ENCODE data around the gene SPTAN1.
"Not testable (repeated sequence)": the region's sequence is repeated elsewhere in the genome, so short reads cannot be mapped to it uniquely, and the experiment has no call there.

Gene SPTAN1

GRCh38 chr9:128580731-128581130 lies 28.3 kb downstream of the SPTAN1 start:
- peaks cover 48% of the 10 kb centered on the region for H3K36me3 ChIP-seq (ENCODE audit: control insufficient read depth, insufficient read depth, low read length)
- no peaks in the 10 kb centered on the region for H3K27me3 ChIP-seq (replicated peaks; ENCODE audit: control insufficient read depth, insufficient read depth, low read length)
- TF ChIP-seq, protein P1, sequence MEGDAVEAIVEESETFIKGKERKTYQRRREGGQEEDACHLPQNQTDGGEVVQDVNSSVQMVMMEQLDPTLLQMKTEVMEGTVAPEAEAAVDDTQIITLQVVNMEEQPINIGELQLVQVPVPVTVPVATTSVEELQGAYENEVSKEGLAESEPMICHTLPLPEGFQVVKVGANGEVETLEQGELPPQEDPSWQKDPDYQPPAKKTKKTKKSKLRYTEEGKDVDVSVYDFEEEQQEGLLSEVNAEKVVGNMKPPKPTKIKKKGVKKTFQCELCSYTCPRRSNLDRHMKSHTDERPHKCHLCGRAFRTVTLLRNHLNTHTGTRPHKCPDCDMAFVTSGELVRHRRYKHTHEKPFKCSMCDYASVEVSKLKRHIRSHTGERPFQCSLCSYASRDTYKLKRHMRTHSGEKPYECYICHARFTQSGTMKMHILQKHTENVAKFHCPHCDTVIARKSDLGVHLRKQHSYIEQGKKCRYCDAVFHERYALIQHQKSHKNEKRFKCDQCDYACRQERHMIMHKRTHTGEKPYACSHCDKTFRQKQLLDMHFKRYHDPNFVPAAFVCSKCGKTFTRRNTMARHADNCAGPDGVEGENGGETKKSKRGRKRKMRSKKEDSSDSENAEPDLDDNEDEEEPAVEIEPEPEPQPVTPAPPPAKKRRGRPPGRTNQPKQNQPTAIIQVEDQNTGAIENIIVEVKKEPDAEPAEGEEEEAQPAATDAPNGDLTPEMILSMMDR (IDR thresholded peaks at IDR 0.05; ENCODE audit: insufficient read depth, low read length, poor library complexity, severe bottlenecking), result no peak
- DNase-seq (ENCODE audit: extremely low read depth, insufficient read length), result no peak
- H3K4me3 ChIP-seq (replicated peaks; ENCODE audit: low read depth, low read length), result no peak overlapping the region

DNA sequence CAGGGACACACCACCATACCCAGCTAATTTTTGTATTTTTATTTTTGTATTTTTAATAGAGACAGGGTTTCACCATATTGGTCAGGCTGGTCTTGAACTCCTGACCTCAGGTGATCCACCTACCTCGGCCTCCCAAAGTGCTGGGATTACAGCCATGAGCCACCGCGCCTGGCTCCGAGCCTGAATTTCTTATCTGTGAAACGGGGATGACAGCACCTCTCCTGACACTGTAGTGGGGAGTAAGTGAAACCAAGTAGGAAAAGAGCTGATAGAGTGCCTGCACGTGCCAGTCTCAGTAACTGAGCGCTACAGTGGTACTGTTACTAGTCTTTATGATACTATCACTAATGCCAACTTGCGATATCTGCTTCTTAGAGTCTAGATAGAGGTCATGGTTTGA lies 32.8 kb downstream of the SPTAN1 start:
- H3K36me3 ChIP-seq (ENCODE audit: control insufficient read depth, insufficient read depth, low read length), result peaks cover 41% of the 10 kb centered on the region
- DNase-seq (ENCODE audit: extremely low read depth, insufficient read length); H3K4me3 ChIP-seq (replicated peaks; ENCODE audit: low read depth, low read length); H3K27me3 ChIP-seq (replicated peaks; ENCODE audit: control insufficient read depth, insufficient read depth, low read length): not testable (repeated sequence)

GRCh38 chr9:128586934-128587333 lies 34.5 kb downstream of the SPTAN1 start:
- not testable (repeated sequence) for DNase-seq (ENCODE audit: extremely low read depth, insufficient read length); H3K27me3 ChIP-seq (replicated peaks; ENCODE audit: control insufficient read depth, insufficient read depth, low read length)
- peaks cover 40% of the 10 kb centered on the region for H3K36me3 ChIP-seq (ENCODE audit: control insufficient read depth, insufficient read depth, low read length)

GRCh38 chr9:128587453-128587852 lies 35.1 kb downstream of the SPTAN1 start:
- peaks cover 37% of the 10 kb centered on the region for H3K36me3 ChIP-seq (ENCODE audit: control insufficient read depth, insufficient read depth, low read length)
- TF ChIP-seq, protein P1 (IDR thresholded peaks at IDR 0.05; ENCODE audit: insufficient read depth, low read length, poor library complexity, severe bottlenecking), result no peak
- peak; percentile 40 for DNase-seq (ENCODE audit: extremely low read depth, insufficient read length)
- H3K27me3 ChIP-seq (replicated peaks; ENCODE audit: control insufficient read depth, insufficient read depth, low read length), result no peaks in the 10 kb centered on the region
- no peak overlapping the region for H3K4me3 ChIP-seq (replicated peaks; ENCODE audit: low read depth, low read length)

More at GRCh38 chr9:128586934-128587333, 34.5 kb downstream of the SPTAN1 start:
- H3K4me3 ChIP-seq (replicated peaks; ENCODE audit: low read depth, low read length), result not testable (repeated sequence)

- TF ChIP-seq, protein P1 (IDR thresholded peaks at IDR 0.05; ENCODE audit: insufficient read depth, low read length, poor library complexity, severe bottlenecking), result no peak
- no peak for DNase-seq (ENCODE audit: extremely low read depth, insufficient read length)
- Histone ChIP-seq H3K4me3 (replicated peaks; ENCODE audit: low read depth, low read length) (no peak overlapping the region), H3K36me3 (ENCODE audit: control insufficient read depth, insufficient read depth, low read length) (peaks cover 29% of the 10 kb centered on the region), H3K27me3 (replicated peaks; ENCODE audit: control insufficient read depth, insufficient read depth, low read length) (no peaks in the 10 kb centered on the region)
Observed at GRCh38 chr9:128588581-128589233, 36.3 kb downstream of the SPTAN1 start.

GRCh38 chr9:128593039-128593438 lies 40.7 kb downstream of the SPTAN1 start:
- DNase-seq (ENCODE audit: extremely low read depth, insufficient read length), result no peak
- TF ChIP-seq, protein P1 (IDR thresholded peaks at IDR 0.05; ENCODE audit: insufficient read depth, low read length, poor library complexity, severe bottlenecking), result no peak
- Histone ChIP-seq H3K27me3 (replicated peaks; ENCODE audit: control insufficient read depth, insufficient read depth, low read length) (no peaks in the 10 kb centered on the region), H3K4me3 (replicated peaks; ENCODE audit: low read depth, low read length) (no peak overlapping the region), H3K36me3 (ENCODE audit: control insufficient read depth, insufficient read depth, low read length) (peaks cover 16% of the 10 kb centered on the region)

DNA sequence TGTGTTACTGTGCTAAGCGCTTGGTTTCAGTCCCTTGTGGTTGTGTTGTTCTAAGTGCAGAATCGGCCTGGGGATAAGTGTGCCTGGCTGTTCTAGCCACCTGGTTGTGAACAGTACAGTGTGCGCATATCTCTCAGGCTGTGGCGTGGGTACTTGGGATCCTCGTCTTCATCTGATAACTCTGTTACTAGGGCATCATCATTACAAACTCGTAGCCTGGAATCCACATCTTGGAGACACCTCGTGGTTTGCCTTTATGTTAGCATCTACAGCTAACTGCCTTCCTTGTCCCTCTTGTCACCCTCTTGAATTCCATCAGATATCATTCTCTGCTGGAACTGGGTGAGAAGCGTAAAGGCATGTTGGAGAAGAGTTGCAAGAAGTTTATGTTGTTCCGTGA lies 41.5 kb downstream of the SPTAN1 start:
- peaks cover 14% of the 10 kb centered on the region for H3K36me3 ChIP-seq (ENCODE audit: control insufficient read depth, insufficient read depth, low read length)
- DNase-seq (ENCODE audit: extremely low read depth, insufficient read length), result no peak
- no peak overlapping the region for H3K4me3 ChIP-seq (replicated peaks; ENCODE audit: low read depth, low read length)
- no peaks in the 10 kb centered on the region for H3K27me3 ChIP-seq (replicated peaks; ENCODE audit: control insufficient read depth, insufficient read depth, low read length)
- TF ChIP-seq, protein P1 (IDR thresholded peaks at IDR 0.05; ENCODE audit: insufficient read depth, low read length, poor library complexity, severe bottlenecking), result no peak

All from GM06990 (cell line).